Stimulated activated CD4-positive, alpha-beta T cell treated with anti-CD3 and anti-CD28 coated beads, Interleukin-4, amount 100 ng/mL, for 24 hours (primary cell): Measurements from ENCODE around the gene OR52A5.
"Not testable (repeated sequence)": the region's sequence is repeated elsewhere in the genome, so short reads cannot be mapped to it uniquely, and the experiment has no call there.

Source experiments
- DNase-seq: peaks from one replicate; pipeline ENCODE4 v3.0.0-alpha.2; 2020

The OR52A5 gene

DNA sequence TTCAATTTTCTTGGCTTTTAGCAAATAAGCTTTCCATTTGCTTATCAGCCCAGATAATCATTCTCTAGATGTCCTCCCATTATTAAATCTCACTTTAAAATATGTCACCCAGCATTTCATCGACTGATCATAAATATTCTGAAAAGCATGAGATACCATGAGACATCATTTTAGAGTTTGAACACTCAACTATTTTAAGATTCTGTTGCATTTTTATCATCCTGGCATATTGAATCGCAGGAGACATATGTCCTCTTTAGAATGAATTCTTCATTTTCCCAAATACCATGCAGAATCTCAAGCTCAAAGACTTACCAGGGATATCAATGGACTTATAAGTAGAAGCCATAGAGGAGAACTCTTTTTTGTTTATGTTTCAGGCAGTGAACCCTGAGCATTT lies at the start of gene OR52A5:
Gene OR52A5 (minus strand): TSS at position 361 of the 400 bp plus-strand sequence. CDS start 5,714 bp downstream, outside the sequence.
- no peak for DNase-seq

DNA sequence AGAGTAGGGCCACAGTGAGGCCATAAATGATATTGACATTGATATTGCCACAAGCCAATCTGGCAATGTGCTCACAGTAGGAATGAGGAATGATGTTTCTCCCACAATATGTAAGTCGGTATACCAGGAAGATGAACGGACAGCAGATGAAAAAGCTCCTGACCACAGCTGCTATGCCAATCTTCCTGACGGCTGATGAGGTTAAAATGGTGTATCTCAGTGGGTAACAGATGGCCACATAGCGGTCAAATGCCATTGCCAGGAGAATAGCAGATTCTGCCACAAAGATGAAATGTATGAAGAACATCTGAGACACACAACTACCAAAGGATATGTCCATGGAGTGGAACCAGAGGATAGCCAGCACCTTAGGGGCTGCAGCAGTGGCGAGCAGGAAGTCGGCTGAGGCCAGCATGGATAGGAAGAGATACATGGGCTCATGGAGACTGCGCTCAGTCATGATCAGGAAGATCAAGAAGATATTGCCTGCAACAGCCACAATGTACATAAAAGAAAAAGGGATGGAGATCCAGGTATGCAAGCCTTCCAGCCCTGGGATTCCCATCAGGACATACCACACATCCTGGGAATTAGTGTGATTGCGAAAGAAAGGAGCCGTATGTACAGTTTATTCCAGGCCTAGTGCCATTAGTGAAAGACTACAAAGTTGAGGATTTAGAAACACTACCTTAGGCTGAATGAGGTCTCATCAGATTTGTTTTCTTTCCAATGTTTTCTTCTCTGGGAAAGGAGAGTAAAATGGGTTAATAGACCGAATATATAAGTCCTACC lies 40.1 kb upstream of the OR52A5 start:
- DNase-seq: no peak

DNA sequence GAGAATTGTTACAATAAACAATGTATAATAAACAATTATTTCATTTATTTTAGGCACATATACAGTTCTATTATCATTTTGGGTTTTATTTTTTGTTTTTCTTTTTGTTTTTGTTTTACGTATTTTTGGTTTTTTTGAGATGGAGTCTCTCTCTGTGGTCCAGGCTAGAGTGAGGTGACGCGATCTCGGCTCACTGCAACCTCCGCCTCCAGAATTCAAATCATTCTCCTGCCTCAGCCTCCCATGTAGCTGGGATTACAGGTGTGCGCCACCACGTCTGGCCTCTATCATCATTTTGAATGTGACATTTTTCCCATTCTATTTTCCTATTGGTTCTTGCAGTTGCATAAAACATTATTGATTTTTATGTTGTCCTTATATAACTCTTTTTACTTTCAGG lies 36.8 kb upstream of the OR52A5 start:
- DNase-seq: no peak

DNA sequence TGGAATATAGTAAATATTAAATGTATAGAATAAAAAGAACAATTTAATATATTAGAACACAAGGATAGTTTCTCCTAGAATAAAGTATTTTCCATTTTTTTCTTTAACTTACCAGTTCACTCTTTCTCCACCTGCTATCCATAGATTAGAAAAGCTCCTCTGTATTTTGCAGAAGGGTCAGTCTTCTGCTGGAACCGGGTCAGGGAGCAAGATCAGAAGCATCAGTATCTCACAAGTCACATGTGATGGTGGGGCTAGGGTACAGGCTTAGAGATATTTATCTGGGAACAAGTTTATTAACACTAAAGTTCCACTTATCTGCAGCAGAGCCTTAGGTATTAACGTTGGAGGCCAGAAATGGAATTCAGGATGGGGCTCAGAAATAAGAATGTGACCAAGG lies 33.7 kb upstream of the OR52A5 start:
- DNase-seq: no peak

DNA sequence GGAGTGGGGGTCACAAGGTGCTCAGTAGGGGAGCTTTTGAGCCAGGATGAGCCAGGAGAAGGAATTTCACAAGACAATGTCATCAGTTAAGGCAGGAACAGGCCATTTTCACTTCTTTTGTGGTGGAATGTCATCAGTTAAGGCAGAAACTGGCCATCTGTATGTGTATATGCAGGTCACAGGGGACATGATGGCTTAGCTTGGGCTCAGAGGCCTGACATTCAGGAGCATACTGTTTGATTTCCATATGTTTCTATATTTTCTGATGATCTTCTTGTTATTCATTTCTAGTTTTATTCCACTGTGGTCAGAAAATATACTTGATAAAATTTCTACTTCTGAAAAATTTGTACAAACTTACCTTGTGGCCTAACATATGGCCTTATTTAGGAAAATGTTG lies 27.7 kb upstream of the OR52A5 start:
- DNase-seq: not testable (repeated sequence)

DNA sequence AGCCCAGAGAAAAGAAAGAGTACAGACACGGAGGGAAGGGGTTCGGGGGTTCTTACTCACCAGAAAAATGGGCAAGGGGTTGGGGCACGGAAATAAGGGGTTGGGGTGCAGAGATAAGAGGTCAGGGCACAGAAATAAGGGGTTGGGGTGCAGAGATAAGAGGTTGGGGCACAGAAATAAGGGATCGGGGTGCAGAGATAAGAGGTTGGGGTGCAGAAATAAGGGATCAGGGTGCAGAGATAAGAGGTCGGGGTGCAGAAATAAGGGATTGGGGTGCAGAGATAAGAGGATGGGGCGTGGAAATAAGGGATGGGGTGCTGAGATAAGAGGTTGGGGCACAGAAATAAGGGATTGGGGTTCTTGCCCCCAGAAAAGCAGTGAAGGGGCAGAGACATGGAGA lies 26.7 kb upstream of the OR52A5 start:
- not testable (repeated sequence) for DNase-seq

DNA sequence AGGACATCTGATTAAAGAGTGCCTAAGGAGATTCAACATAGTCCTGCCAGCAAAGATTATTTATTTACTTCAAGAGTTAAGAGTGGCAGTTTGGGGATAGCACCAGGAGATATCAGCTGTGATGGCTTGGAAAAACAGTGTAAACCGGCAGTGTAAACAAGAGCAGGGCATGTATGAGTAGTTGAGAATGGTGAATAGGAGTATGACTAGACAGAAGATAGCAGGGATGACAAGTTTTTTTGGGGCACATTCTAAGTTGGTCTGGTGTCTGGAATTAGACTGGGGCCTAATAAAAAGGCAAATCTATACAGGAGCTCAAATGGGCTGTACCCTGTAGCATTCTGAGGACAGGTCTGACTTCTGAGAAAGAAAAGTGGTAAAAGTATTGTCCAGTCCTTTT lies 22.9 kb upstream of the OR52A5 start:
- not testable (repeated sequence) for DNase-seq

DNA sequence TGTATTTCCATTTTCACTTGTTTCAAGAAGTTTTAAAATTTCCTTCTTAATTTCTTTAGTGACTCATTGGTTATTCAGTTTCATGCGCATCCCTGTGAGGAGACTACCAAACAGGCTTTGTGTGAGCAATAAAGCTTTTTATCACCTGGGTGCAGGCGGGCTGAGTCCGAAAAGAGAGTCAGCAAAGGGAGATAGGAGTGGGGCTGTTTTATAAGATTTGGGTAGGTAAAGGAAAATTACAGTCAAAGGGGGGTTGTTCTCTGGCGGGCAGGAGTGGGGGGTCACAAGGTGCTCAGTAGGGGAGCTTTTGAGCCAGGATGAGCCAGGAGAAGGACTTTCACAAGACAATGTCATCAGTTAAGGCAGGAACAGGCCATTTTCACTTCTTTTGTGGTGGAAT lies 22.1 kb upstream of the OR52A5 start:
- not testable (repeated sequence) for DNase-seq

DNA sequence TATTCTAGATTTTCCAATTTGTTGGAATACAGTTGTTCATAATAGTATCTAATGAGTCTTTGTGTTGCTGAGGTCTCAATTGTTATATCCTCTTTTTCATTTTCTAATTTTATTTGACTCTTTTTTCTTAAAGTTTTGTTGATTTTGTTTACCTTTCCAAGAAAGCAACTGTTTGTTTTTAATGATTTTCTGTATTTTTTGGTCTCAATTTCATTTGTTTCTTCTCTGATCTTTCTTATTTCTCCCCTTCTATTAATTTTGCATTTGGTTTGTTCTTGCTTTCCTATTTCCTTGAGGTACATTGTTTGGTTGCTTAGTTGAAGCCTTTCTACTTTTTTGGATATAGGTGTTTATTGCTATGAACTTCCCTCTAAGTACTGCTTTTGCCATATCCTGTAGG lies 21.6 kb upstream of the OR52A5 start:
- DNase-seq: no peak

DNA sequence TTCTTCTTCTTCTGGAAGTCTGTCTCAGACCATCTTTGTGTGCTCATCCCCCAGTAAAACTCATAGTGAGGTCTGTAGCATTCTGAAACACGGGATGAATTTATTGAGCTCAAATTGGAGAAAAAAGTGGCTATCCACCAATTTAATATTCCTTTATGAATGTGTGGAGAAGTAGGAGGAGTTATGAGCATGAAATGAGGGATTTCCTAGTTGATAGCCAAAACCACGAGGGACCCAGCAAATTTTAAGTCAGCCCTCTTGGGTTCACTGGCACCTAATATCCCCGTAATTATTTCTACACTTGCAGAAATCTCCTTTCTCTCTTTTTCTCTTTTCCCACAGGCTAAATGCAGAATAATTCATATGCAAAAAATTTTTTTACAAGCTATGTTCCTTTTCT lies 16.5 kb upstream of the OR52A5 start, which contains the start of gene OR52A1:
Gene OR52A1 (minus strand): TSS at position 101 of the 400 bp plus-strand sequence. CDS start 2,388 bp downstream, outside the sequence.
- DNase-seq: no peak

DNA sequence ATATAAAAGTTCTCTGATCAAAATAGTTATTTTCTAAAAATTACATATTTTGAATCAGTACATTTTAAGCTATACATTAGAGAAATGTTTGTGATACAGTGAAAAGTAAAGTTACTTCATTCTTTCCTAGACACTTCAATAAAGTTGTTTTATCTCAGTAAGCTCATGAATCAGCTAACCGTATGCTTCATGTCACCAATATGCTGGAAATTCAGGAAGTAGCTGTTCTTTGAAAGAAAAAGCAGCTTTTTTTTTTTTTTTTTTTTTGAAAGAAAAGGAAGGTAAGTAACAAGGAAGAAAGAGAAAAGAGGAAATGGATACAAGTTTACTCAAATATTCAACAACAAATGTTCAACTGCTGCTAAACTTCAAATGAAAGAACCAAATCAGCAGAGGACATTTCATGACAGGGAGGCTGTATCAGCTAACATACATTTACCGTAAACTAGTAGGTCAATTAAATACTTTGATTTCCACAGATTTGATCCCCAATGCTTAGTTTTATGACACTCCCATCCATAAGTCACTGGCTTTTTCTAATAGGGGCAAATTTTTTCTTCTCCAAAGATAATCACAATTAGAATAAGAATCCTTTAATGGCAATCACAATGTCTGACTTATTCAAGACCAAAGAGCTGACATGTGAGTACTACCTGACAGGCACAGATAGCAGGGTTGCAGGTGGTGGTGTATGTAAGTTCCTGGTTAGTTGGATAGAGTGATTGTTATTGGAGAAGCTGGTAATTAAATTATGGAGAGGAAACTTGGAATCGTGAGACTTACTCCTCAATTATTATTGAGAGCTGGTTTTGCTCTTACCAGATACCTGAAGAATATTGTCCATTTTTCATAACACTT lies 15.6 kb upstream of the OR52A5 start:
- no peak for DNase-seq

DNA sequence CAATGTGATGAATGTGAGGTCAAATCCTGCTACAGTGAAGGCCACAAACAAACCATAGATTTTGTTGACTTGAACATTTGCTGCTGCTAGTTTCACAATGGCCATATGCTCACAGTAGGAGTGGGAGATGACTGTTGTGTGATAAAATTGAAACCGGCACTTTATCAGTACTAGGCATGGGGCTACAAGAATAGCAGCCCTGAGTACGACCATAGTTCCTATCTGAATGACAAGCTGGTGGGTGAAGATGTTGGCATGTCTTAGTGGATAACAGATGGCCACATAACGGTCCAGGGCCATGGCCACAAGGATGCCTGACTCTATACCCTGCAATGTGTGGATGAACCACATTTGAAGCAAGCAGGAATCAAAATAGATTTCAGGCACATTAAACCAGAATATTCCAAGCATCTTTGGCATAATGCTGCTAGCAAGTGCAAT lies 13.6 kb upstream of the OR52A5 start:
- DNase-seq: no peak

DNA sequence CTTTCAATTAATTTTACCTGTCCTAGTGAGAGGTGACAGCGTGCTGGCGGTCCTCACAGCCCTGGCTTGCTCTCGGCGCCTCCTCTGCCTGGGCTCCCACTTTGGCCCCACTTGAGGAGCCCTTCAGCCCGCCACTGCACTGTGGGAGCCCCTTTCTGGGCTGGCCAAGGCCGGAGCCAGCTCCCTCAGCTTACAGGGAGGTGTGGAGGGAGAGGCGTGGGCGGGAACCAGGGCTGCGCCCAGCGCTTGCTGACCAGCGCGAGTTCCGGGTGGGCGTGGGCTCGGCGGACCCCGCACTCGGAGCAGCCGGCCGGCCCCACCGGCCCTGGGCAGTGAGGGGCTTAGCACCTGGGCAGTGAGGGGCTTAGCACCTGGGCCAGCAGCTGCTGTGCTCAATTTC lies 6.0 kb upstream of the OR52A5 start:
- not testable (repeated sequence) for DNase-seq

DNA sequence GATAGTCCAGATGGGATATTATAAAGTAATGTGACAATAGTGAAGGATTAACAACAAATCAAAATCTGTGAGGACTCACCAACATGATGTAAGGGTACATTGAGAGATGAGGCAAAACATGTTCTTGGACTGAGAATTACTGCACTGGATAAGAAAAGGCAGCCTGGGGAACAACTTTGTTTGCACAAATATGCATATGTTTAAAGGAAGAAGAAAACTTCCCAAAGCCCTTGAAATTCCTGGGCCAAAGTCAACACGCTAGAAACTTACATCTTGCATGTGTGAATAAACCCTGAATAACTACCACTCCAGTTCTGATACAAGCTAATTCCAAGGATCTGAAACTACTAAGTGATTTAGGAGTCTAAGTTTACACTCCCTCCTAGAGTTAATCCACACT lies 1.1 kb downstream of the OR52A5 start:
- DNase-seq: no peak

DNA sequence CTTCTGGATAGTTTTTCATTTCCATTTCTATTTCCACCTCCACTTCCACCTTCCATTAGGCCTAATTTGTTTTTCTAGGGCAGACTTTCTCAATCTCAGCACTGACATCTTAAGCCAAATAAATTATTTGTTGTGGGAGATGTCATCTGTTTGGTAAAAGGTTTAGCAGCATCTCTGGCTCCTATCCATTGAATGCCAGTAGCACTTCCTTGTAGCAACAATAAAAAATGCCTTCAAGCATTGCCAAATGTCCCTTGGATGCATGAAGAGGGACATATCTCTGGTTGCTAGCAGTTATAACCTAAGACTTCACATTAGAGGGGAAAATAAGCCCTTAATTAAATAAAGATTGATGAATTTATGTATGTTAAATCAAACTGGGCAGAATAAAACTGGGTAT lies 1.9 kb downstream of the OR52A5 start:
- no peak for DNase-seq

DNA sequence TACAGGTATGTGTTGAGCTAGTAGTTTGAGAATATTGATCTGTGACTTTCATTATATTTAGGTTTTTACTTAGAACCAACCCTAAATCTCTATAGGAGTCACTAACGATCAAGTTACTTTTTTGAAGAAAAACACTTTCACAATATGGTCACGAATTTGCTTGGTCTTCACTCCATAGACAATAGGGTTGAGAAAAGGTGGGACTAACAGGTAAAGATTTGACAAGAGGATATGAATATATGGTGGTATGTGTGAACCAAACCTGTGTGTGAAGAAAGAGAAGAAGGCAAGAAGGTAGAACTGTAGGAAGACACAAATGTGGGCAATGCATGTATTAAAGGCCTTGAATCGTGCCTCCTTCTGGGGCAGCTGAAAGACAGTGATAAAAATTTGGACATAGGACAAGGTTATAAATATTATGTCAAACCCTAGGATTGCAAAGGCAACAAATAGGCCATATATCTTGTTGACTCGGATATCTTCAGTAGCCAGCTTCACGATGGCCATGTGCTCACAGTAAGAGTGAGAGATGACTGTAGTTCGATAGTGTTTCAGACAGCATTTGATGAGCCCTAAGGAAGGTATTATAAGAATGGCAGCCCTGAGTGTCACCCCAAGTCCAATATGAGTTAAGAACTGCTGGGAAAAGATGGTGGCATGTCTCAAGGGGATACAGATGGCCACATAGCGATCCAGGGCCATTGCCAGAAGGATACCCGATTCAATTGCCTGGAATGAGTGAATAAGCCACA lies 6.4 kb downstream of the OR52A5 start:
- no peak for DNase-seq

DNA sequence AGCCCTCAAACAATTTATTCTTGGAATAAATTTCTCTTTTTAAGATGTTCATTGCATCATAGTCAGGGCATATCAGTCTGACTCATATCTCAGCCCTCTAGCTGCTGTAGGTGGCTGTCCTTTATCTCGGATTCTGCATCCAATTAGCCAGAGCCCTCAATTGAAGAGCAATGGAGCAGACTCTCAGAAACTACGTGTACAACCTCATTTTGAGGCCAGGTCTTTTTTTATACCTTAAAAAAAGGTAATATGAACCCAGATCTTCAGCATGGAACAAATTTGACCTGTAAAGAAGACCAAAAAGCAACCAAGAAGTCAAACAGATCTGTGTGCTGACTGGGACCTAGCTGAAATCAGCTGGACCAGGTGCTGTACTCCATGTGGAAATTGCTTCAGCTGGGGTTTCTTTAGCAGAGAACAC lies 8.7 kb downstream of the OR52A5 start:
- DNase-seq: no peak

DNA sequence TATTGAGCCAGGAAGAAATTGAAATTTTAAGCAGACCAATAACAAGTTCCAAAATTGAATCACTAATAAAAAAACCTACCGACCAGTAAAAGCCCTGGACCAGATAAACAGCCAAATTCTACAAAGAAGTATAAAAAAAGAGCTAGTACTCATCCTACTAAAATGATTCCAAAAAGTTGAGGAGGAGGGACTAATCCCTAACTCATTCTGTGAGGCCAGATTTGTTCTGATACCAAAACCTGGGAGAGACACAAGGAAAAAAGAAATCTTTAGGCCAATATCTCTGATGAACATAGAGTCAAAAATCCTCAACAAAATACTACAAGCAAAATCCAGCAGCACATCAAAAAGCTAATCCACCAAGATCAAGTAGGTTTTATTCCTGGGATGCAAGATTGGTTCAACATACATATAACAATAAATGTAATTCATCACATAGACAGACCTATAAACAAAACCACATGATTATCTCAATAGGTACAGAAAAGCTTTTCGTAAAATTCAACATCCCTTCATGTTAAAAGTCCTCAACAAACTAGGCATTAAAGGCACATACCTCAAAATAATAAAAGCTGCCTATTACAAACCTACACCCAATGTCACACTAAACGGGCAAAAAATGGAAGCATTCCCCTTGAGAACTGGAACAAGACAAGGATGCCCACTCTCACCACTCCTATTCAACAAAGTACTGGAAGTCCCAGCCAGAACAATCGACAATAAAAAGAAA lies 13.1 kb downstream of the OR52A5 start:
- DNase-seq: no peak

DNA sequence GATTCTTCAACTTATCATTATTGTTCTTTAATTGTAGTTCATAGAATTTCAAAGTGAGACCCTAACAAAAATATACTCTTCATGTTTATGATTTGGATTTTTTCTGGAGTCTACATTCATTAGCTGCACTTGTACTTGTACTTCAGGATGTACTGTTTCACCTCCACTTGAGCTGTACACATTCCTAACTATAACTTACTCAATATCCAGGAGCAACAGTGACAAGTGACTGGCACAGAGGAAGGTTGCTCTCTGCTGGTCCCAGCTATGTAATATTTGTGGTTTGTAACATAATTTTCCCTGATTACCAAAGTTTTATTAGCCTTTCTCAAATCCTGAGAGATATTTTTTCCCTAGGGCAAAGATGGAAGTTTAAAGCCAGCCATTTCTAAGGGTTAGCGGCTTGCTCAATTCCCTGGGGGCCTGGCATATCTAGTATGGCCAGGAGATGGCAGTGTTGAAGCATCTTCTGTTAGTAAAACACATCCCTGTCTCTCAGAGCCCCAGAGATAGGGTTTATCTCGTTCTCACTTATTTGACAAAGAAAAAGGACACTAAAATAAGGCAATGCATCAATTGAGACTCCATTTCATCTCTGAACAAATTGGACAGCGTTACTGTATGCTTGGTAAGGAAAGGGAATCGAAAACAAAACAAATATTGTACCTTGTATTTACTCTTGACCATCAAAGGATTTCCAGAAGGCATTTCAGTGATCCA lies 14.2 kb downstream of the OR52A5 start:
- peak; percentile 48 for DNase-seq

DNA sequence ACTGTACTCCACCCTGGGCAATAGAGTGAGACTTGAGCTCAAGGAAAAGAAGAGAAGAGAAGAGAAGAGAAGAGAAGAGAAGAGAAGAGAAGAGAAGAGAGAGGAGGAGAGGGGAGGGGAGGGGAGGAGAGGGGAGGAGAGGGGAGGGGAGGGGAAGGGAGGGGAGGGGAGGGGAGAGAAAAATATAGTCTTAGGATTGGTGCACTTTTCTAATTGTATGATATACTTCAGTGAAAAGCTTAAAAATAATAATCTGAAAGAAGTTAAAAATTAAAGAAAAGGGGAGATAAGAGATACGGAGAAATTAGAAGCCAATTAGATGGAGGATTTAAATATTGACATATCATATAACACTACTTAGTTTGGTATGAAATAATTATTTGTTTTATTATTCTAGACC lies 19.3 kb downstream of the OR52A5 start:
- DNase-seq: no peak

DNA sequence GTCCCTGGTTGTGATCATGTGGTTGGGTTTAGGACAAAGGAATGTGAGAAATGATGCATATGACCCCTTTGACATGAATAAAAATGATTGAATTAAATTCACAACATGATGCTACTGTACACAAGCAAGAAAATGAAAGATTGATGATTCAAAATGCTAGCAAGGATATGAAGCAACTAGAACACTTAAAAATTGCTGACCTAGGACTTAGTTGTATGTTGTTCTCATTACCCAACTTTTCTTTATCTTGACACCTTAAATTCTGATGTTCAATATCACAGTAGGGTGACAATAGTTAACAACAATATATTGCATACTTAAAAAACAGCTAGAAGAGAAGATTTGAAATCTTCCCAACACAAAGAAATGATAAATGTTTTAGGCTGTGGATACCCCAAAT lies 20.6 kb downstream of the OR52A5 start:
- DNase-seq: no peak

DNA sequence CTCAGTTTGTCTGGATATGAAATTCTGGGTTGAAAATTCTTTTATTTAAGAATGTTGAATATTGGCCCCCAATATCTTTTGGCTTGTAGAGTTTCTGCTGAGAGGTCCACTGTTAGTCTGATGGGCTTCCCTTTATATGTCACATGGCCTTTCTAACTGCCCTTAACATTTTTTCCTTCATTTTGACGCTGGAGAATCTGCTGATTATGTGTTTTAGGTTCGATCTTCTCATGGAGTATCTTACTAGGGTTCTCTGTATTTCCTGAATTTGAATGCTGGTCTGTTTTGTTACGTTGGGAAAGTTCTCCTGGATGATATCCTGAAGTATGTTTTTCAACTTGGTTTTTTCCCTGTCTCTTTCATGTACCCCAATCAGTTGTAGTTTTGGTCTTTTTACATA lies 22.8 kb downstream of the OR52A5 start:
- DNase-seq: no peak
